Thoracic aorta (tissue), 2 donors: Measurements from ENCODE around the gene COPG2. TPM values are rescaled to one million over a fixed set of nuclear protein-coding genes. Genes with fewer than 3 reads are reported as not detected.

Source experiments
- ATAC-seq: fragments of 150-250 bp; one replicate; pipeline ENCODE4 v1.8.0; 2017; ENCODE audit warnings: low read depth; ENCODE audit not compliant: insufficient number of reproducible peaks, low FRiP score
- DNase-seq: peaks from one replicate; pipeline ENCODE4 v3.0.0-alpha.2; 2020; ENCODE audit warnings: low spot score
- H3K27ac ChIP-seq, 2 donors: fragments of 200-600 bp; sonication (generic); 1 replicate in 1 of 2; 2 replicates in 1 of 2; pipeline ENCODE4 v1.5.1; 2016; ENCODE audit warnings: mild to moderate bottlenecking in 2 of 2, moderate library complexity in 2 of 2
- H3K27me3 ChIP-seq: fragments of 200-600 bp; sonication (generic); replicated peaks from 2 replicates; pipeline ENCODE4 v1.6.0; 2016; ENCODE audit warnings: mild to moderate bottlenecking; ENCODE audit not compliant: insufficient read depth
- H3K36me3 ChIP-seq: fragments of 200-600 bp; sonication (generic); one replicate; pipeline ENCODE4 v1.5.1; 2016
- H3K4me1 ChIP-seq, 2 donors: fragments of 200-600 bp; sonication (generic); 1 replicate in 1 of 2; 2 replicates in 1 of 2; pipeline versions ENCODE4 v1.5.1 to v1.6.0; 2016; ENCODE audit warnings: low read depth in 2 of 2, mild to moderate bottlenecking in 1 of 2; ENCODE audit not compliant: control insufficient read depth in 1 of 2
- H3K4me3 ChIP-seq: fragments of 200-600 bp; sonication (generic); 2 replicates; pipeline ENCODE4 v1.5.1; 2016; ENCODE audit warnings: mild to moderate bottlenecking
- H3K9me3 ChIP-seq: fragments of 200-600 bp; sonication (generic); 2 replicates; pipeline ENCODE4 v1.5.1; 2016
- total RNA-seq, 2 donors: library from RNA; depleted of rRNA; stranded (reverse); fragments of >200 nt; gene quantifications; one replicate each; pipeline versions ENCODE4 v1.1.0 to v1.2.3, GENCODE V29; 2016
- TF ChIP-seq, protein P1 (sequence below): fragments of 200-600 bp; sonication (generic); IDR thresholded peaks from one replicate; pipeline ENCODE4 v1.5.1; 2019; ENCODE audit warnings: antibody characterized with exemption

The COPG2 gene
- total RNA-seq, 2 donors from 2014 or later, result 8.8 to 9.5 TPM

DNA sequence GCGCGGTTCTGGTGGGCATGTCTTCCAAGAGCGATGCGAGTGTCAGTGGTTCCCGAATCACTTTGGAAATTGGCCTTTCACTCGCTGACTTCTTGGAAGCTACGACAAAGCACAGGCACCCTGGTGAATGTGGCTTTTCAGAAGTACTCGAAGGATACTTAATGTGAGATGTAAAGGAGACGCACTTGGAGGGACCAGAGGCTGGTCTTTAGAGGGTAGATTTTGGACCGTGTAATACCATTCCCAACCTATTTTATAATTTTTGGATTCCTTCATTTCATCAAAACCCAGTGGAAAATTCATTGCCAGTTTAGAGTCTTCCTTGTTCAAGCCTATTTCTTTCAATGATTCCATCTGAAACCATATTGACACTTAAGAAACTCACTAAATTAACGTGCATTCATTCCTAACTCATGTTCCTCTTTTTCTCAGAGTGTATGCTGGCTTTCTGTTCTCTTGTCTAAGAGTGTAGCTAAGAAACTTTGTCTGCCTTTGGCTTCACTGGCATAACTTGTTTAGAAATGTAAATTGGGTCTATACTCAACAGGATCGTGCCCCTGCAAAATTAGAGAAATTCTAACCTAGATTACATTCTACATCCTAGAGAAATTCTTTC lies 645 bp upstream of the COPG2 start:
- TF ChIP-seq, protein P1, sequence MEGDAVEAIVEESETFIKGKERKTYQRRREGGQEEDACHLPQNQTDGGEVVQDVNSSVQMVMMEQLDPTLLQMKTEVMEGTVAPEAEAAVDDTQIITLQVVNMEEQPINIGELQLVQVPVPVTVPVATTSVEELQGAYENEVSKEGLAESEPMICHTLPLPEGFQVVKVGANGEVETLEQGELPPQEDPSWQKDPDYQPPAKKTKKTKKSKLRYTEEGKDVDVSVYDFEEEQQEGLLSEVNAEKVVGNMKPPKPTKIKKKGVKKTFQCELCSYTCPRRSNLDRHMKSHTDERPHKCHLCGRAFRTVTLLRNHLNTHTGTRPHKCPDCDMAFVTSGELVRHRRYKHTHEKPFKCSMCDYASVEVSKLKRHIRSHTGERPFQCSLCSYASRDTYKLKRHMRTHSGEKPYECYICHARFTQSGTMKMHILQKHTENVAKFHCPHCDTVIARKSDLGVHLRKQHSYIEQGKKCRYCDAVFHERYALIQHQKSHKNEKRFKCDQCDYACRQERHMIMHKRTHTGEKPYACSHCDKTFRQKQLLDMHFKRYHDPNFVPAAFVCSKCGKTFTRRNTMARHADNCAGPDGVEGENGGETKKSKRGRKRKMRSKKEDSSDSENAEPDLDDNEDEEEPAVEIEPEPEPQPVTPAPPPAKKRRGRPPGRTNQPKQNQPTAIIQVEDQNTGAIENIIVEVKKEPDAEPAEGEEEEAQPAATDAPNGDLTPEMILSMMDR, result no peak
- Histone ChIP-seq H3K27me3 (no peaks in the 10 kb centered on the region), H3K27ac (peak overlapping the region; percentile 60 to 71), H3K36me3 (no peaks in the 10 kb centered on the region), H3K4me1 (peaks cover 0 to 3% of the 10 kb centered on the region in 2 donors), H3K9me3 (no peaks in the 10 kb centered on the region), H3K4me3 (peak overlapping the region; percentile 86)
- ATAC-seq (no peak), DNase-seq (no peak)

DNA sequence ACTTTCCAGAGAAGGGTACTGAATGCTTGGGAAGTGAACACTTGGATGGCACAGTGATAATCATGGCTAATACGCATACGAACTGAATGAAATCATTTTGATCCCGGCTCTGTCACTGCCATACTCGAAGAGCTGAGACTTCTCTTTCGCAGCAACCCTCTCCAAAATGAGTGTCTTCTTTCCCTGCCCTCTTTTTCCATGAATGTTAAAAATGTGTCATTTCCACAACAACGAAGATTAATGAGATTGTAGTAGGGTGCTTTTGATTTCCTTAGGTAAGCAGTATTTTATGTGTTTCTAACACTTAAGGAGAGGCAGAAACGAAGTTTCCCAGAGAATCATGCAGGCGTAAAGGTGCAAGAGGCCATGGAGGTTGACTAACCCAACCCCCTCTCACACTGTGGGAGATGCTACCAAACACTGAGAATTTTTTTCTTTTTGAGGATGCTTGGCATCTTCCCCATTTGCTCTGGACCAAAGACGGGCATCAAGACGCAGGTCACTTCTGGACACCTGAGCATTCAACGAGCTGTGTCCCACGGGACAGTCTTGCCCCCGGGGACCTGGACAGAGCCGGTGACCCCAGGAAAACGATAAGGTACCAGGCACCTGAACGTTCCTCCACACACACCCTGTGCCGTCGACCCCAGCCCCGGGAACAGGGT lies 823 bp downstream of the COPG2 start:
- ATAC-seq (peak; percentile 1), DNase-seq (no peak)
- no peak overlapping the region for H3K27ac ChIP-seq

DNA sequence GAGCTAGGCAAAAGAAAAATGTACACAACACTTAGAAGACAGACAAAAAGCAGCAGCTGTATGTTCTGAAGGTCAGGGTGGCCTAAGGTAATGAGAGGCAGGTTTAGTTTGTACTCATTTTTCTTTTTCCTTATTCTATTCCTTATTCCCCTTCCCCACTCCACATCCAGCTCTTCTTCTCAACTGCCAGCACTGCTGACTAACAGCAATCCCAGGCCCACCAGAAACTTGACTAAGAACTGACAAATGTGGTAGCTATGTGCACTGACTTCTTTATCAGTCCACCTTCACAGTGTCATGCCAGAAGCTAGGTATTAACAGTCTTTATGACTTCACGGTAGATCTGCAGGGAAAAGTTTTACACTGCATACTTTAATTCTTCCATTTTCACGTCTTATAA lies 6.1 kb downstream of the COPG2 start:
- Histone ChIP-seq H3K4me3 (no peak overlapping the region), H3K9me3 (no peaks in the 10 kb centered on the region), H3K36me3 (peaks cover 9% of the 10 kb centered on the region), H3K27ac (no peak overlapping the region), H3K4me1 (no peaks in the 10 kb centered on the region), H3K27me3 (no peaks in the 10 kb centered on the region)
- ATAC-seq (no peak), DNase-seq (no peak)
- TF ChIP-seq, protein P1, result no peak

More for the DNA sequence above, 823 bp downstream of the COPG2 start:
- H3K4me3 ChIP-seq, result peak overlapping the region; percentile 86
- peaks cover 0 to 3% of the 10 kb centered on the region in 2 donors for H3K4me1 ChIP-seq
- H3K36me3 ChIP-seq, result no peaks in the 10 kb centered on the region
- TF ChIP-seq, protein P1, result no peak
- no peaks in the 10 kb centered on the region for H3K27me3 ChIP-seq
- H3K9me3 ChIP-seq, result no peaks in the 10 kb centered on the region

DNA sequence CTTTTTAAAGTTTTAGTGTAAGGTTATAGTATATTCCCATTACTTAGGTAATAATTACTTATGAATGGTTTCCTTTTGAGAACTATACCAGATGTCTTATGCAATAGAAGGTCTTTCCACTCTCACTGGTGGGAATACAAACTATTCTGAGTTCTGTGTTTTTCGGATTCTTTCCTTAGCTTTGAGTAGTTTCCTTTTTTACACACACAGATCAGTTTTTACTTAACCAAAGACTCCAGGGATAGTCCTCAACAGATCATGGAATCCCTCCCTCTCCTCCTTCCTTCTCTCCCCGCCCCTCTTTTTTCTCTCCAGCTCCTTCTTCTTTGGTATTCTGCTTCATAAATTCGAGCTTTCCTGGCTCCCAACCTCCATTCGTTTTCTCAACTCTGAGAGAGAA lies 13.3 kb downstream of the COPG2 start:
- H3K9me3 ChIP-seq, result no peaks in the 10 kb centered on the region
- DNase-seq (no peak), ATAC-seq (no peak)
- H3K27ac ChIP-seq, result no peak overlapping the region
- H3K36me3 ChIP-seq, result no peaks in the 10 kb centered on the region
- no peaks in the 10 kb centered on the region for H3K27me3 ChIP-seq
- TF ChIP-seq, protein P1, result no peak
- H3K4me3 ChIP-seq, result no peak overlapping the region
- no peaks in the 10 kb centered on the region for H3K4me1 ChIP-seq

DNA sequence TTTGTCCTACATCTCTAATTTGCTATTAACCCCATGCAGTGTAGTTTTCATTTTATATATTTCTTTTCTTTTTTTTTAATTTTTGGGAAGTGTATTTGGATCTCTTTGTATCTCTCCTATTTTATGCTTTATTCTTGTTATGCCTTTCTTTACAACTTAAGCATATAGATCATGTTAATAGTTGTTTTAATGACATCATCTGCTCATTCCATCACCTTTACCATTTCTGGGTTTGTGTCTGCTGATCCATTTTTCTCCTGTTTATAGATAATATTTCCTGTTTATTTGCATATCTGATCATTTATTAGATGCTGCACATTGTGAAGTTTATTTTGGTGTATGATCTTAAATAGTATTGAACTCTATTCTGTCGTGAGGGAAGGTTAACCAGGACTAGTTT lies 13.7 kb downstream of the COPG2 start:
- DNase-seq, result no peak
- H3K27me3 ChIP-seq, result no peaks in the 10 kb centered on the region
- ATAC-seq, result no peak
- TF ChIP-seq, protein P1, result no peak
- no peaks in the 10 kb centered on the region for H3K36me3 ChIP-seq
- H3K27ac ChIP-seq, result no peak overlapping the region
- no peak overlapping the region for H3K4me3 ChIP-seq
- no peaks in the 10 kb centered on the region for H3K9me3 ChIP-seq
- no peaks in the 10 kb centered on the region for H3K4me1 ChIP-seq
